Activated naive CD8-positive, alpha-beta T cell (primary cell): ENCODE data around the gene RET.
A peak's percentile ranks its signal among the peaks of the same experiment; 100 is the strongest.

Experiments used
- H3K27ac Mint-ChIP-seq: one replicate; pipeline ENCODE4 v1.8.0; 2021; ENCODE audit warnings: mixed read lengths
- H3K27me3 Mint-ChIP-seq: one replicate; pipeline ENCODE4 v1.8.0; 2021; ENCODE audit warnings: mixed read lengths
- H3K36me3 Mint-ChIP-seq: one replicate; pipeline ENCODE4 v1.8.0; 2021; ENCODE audit warnings: mixed read lengths
- H3K4me1 Mint-ChIP-seq: one replicate; pipeline ENCODE4 v1.8.0; 2021; ENCODE audit warnings: low read depth, mixed read lengths
- H3K4me3 Mint-ChIP-seq: one replicate; pipeline ENCODE4 v1.8.0; 2021; ENCODE audit warnings: mild to moderate bottlenecking, mixed read lengths
- H3K9me3 Mint-ChIP-seq: one replicate; pipeline ENCODE4 v1.8.0; 2021; ENCODE audit warnings: low read depth, mixed read lengths

RET gene

GRCh38 chr10:43120116-43120928 is 43.5 kb downstream of the RET start:
- H3K4me3 Mint-ChIP-seq: peak overlapping the region; percentile 64
- H3K27me3 Mint-ChIP-seq: no peaks in the 10 kb centered on the region
- peaks cover 21% of the 10 kb centered on the region for H3K4me1 Mint-ChIP-seq
- H3K36me3 Mint-ChIP-seq: no peaks in the 10 kb centered on the region
- H3K27ac Mint-ChIP-seq: peak overlapping the region; percentile 65
- no peaks in the 10 kb centered on the region for H3K9me3 Mint-ChIP-seq

- Mint-ChIP-seq H3K4me3 (peak overlapping the region; percentile 64), H3K27ac (peak overlapping the region; percentile 65), H3K9me3 (no peaks in the 10 kb centered on the region), H3K4me1 (peaks cover 21% of the 10 kb centered on the region), H3K27me3 (no peaks in the 10 kb centered on the region), H3K36me3 (no peaks in the 10 kb centered on the region)
Observed at GRCh38 chr10:43120929-43121314, 44.1 kb downstream of the RET start.

DNA sequence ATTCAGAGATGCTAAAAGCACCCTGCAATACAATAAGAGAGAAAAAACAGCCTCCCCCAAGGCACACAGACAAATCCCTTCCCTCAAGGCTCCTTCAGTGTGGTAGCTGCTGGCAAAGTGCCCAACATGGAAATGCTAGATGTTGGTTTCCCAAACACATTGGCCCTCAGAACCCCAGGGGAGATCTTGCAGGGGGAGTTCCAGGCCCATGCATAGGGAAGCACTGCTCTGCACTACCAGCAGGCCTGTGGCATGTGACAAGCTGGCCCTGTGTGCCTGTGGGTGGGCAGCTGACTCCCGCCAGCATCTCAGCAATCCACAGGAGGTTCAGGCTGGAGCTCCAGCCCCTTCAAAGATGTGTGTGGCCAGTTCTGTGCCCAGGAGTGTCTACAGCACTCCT is 44.6 kb downstream of the RET start:
- no peaks in the 10 kb centered on the region for H3K27me3 Mint-ChIP-seq
- no peaks in the 10 kb centered on the region for H3K36me3 Mint-ChIP-seq
- H3K9me3 Mint-ChIP-seq: no peaks in the 10 kb centered on the region
- H3K4me1 Mint-ChIP-seq: peaks cover 21% of the 10 kb centered on the region
- H3K27ac Mint-ChIP-seq: peak overlapping the region; percentile 65
- no peak overlapping the region for H3K4me3 Mint-ChIP-seq

- Mint-ChIP-seq H3K27me3 (no peaks in the 10 kb centered on the region), H3K36me3 (no peaks in the 10 kb centered on the region), H3K4me1 (peaks cover 21% of the 10 kb centered on the region), H3K4me3 (no peak overlapping the region), H3K9me3 (no peaks in the 10 kb centered on the region), H3K27ac (no peak overlapping the region)
Observed at GRCh38 chr10:43122096-43122495, 45.2 kb downstream of the RET start.

- peaks cover 21% of the 10 kb centered on the region for H3K4me1 Mint-ChIP-seq
- H3K4me3 Mint-ChIP-seq: no peak overlapping the region
- H3K27me3 Mint-ChIP-seq: no peaks in the 10 kb centered on the region
- H3K27ac Mint-ChIP-seq: no peak overlapping the region
- H3K36me3 Mint-ChIP-seq: no peaks in the 10 kb centered on the region
- no peaks in the 10 kb centered on the region for H3K9me3 Mint-ChIP-seq
Observed at GRCh38 chr10:43122826-43123225, 46.0 kb downstream of the RET start.

GRCh38 chr10:43123361-43124093 is 46.7 kb downstream of the RET start:
- H3K27ac Mint-ChIP-seq: no peak overlapping the region
- H3K9me3 Mint-ChIP-seq: no peaks in the 10 kb centered on the region
- no peak overlapping the region for H3K4me3 Mint-ChIP-seq
- peaks cover 21% of the 10 kb centered on the region for H3K4me1 Mint-ChIP-seq
- no peaks in the 10 kb centered on the region for H3K36me3 Mint-ChIP-seq
- H3K27me3 Mint-ChIP-seq: no peaks in the 10 kb centered on the region

- Mint-ChIP-seq H3K4me3 (no peak overlapping the region), H3K9me3 (no peaks in the 10 kb centered on the region), H3K4me1 (peaks cover 19% of the 10 kb centered on the region), H3K27ac (no peak overlapping the region), H3K27me3 (no peaks in the 10 kb centered on the region), H3K36me3 (no peaks in the 10 kb centered on the region)
Observed at GRCh38 chr10:43124094-43124521, 47.2 kb downstream of the RET start.

DNA sequence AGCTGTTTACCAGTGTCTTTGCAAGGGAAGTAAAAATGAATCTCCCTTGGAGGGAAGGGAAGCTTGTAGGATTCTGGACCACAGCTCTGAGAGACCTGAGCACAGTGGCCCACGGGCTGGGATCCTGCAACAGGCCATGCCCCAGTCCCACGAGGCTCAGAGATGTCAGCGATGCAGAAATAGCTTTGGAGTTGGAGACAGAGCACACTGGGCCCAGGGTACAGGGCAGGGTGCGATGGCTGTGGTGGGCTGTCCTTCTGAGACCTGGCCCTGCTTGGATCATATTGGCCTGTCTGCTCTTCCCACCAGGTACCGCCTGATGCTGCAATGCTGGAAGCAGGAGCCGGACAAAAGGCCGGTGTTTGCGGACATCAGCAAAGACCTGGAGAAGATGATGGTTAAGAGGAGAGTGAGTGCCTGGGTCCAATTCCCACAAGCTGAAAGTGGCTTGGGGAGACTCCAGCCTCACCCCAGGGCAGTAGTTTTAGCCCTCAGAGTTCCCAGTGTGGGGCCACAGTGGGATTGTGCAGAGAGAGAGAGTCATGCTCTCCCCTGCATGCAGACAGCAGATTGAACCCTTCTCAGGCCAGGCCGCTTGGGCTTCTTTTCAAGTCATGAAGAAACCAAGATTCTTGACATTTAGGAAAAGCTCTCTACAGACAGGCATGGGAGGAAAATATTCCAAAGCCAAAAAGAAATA is 47.9 kb downstream of the RET start:
- H3K4me1 Mint-ChIP-seq: peaks cover 23% of the 10 kb centered on the region

GRCh38 chr10:43125274-43125845 is 48.5 kb downstream of the RET start:
- H3K4me3 Mint-ChIP-seq: no peak overlapping the region
- no peaks in the 10 kb centered on the region for H3K9me3 Mint-ChIP-seq
- no peaks in the 10 kb centered on the region for H3K36me3 Mint-ChIP-seq
- H3K27me3 Mint-ChIP-seq: no peaks in the 10 kb centered on the region
- peaks cover 21% of the 10 kb centered on the region for H3K4me1 Mint-ChIP-seq
- H3K27ac Mint-ChIP-seq: no peak overlapping the region

More for the DNA sequence above, 47.9 kb downstream of the RET start:
- H3K27me3 Mint-ChIP-seq: no peaks in the 10 kb centered on the region
- H3K9me3 Mint-ChIP-seq: no peaks in the 10 kb centered on the region
- no peak overlapping the region for H3K4me3 Mint-ChIP-seq
- no peaks in the 10 kb centered on the region for H3K36me3 Mint-ChIP-seq
- no peak overlapping the region for H3K27ac Mint-ChIP-seq

GRCh38 chr10:43125881-43126731 is 49.2 kb downstream of the RET start:
- no peaks in the 10 kb centered on the region for H3K9me3 Mint-ChIP-seq
- H3K4me1 Mint-ChIP-seq: peaks cover 13% of the 10 kb centered on the region
- no peaks in the 10 kb centered on the region for H3K27me3 Mint-ChIP-seq
- no peak overlapping the region for H3K4me3 Mint-ChIP-seq
- no peaks in the 10 kb centered on the region for H3K36me3 Mint-ChIP-seq
- no peak overlapping the region for H3K27ac Mint-ChIP-seq

DNA sequence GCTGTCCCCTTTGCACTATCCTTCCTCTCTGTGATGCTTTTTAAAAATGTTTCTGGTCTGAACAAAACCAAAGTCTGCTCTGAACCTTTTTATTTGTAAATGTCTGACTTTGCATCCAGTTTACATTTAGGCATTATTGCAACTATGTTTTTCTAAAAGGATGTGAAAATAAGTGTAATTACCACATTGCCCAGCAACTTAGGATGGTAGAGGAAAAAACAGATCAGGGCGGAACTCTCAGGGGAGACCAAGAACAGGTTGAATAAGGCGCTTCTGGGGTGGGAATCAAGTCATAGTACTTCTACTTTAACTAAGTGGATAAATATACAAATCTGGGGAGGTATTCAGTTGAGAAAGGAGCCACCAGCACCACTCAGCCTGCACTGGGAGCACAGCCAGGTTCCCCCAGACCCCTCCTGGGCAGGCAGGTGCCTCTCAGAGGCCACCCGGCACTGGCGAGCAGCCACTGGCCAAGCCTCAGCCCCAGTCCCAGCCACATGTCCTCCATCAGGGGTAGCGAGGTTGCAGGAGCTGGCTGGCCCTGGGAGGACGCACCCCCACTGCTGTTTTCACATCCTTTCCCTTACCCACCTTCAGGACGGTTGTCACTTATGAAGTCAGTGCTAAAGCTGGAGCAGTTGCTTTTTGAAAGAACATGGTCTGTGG is 50.0 kb downstream of the RET start:
- H3K27me3 Mint-ChIP-seq: no peaks in the 10 kb centered on the region
- no peak overlapping the region for H3K27ac Mint-ChIP-seq
- peaks cover 5% of the 10 kb centered on the region for H3K4me1 Mint-ChIP-seq
- H3K9me3 Mint-ChIP-seq: no peaks in the 10 kb centered on the region
- no peak overlapping the region for H3K4me3 Mint-ChIP-seq
- H3K36me3 Mint-ChIP-seq: no peaks in the 10 kb centered on the region

DNA sequence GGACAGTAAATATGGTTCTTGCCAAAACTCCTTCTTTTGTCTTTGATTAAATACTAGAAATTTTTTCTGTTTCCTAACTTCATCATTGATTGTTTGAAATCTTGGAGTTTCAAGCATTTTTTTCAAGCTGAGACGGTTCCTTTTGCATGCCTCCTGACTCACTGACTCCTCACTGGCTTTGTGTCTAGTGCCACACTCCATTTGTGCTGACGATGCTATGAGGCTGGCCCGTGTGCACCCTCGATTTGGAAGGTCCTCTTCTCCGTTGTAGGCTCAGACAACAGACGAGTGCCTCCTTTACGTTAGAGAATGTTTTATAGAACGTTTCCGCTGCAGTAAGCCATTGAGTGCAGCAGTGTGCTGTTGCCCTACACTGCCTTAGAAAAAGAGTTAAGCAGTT is 50.6 kb downstream of the RET start:
- H3K36me3 Mint-ChIP-seq: no peaks in the 10 kb centered on the region
- no peaks in the 10 kb centered on the region for H3K27me3 Mint-ChIP-seq
- peaks cover 4% of the 10 kb centered on the region for H3K4me1 Mint-ChIP-seq
- H3K9me3 Mint-ChIP-seq: no peaks in the 10 kb centered on the region
- H3K4me3 Mint-ChIP-seq: no peak overlapping the region
- no peak overlapping the region for H3K27ac Mint-ChIP-seq

DNA sequence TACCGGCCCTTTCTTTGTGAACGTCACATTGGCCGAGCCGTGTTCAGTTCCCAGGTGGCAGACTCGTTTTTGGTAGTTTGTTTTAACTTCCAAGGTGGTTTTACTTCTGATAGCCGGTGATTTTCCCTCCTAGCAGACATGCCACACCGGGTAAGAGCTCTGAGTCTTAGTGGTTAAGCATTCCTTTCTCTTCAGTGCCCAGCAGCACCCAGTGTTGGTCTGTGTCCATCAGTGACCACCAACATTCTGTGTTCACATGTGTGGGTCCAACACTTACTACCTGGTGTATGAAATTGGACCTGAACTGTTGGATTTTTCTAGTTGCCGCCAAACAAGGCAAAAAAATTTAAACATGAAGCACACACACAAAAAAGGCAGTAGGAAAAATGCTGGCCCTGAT is 51.5 kb downstream of the RET start:
- no peaks in the 10 kb centered on the region for H3K36me3 Mint-ChIP-seq
- H3K4me3 Mint-ChIP-seq: no peak overlapping the region
- H3K9me3 Mint-ChIP-seq: no peaks in the 10 kb centered on the region
- H3K4me1 Mint-ChIP-seq: peaks cover 4% of the 10 kb centered on the region
- no peaks in the 10 kb centered on the region for H3K27me3 Mint-ChIP-seq
- H3K27ac Mint-ChIP-seq: no peak overlapping the region
